OCI-M2 (cell line): ENCODE results near the gene GFRA4.

ENCODE experiments used
- DNase-seq: peaks from one replicate; lab custom pipeline; 2025; ENCODE audit not compliant: unreplicated experiment; lab: John Stamatoyannopoulos, UW

Gene GFRA4, protein sequence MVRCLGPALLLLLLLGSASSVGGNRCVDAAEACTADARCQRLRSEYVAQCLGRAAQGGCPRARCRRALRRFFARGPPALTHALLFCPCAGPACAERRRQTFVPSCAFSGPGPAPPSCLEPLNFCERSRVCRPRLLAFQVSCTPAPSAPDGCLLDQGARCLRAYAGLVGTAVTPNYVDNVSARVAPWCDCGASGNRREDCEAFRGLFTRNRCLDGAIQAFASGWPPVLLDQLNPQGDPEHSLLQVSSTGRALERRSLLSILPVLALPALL

DNA sequence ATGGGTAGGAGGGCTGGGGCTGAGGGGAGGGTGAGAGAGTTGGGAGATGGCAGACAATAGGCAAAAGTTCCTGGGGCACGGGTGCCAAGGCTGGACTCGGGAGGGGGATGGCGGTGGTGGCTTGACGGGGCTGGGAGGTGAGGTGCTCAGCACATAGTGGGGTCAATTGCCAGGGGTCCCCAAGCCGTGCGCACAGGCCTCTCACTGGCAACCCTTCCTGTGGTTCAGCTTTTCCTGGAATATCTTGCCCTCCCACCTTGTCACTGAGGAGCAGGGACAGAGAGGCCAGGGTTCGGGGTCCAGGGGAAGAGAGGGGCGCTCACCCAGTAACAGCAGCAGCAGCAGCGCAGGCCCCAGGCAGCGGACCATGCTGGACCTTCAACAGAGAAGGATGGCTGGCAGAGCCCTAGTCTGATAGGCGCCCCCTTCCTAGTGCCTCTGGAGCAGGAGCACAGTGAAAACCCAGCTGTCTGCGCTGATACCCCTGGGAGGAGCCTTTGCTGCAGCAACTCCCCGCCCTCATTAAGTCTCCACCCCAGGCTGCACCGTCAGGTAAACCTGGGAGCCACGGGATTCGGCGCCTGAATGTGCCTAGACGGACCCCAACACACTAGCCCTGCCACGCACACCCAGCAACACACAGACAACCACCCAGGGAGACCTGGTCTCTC, at the start of gene GFRA4:
TSS of gene GFRA4 (minus strand) at position 369 of the 671 bp plus-strand sequence. CDS start at position 369, 0 bp downstream.
- no peak for DNase-seq

DNA sequence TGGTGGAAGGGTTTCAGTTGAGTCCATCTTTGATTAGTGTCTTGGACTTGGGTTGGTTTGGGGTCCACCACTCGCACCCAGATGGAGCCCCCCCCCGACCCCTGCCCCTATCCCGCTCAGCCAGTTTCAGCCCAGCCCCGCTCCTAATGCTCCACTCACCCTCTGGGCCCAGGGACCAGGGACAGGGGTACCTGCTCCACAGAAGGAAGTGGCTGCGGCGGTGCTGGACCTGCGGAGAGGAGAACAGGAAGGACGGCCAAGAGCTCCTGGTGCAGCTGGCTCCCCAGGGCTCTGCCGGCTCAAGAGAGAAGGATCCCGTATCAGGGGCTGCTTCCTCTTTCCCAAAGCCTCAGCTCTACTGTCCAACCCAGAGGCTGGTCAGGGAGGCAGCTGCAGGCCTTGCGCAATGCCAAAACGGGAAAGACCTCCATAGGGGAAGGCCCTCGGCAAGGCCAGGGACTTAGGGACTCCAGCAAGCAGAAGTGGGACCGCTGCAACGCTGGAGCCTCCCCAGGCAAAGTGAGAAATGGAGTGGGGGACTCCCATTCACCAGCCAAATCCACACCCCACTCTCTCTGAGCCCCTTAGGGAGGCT, 49.2 kb upstream of the GFRA4 start, which contains the start of gene SIGLEC1:
TSS of gene SIGLEC1 (minus strand) at position 322 of the 595 bp plus-strand sequence. CDS start 5,472 bp downstream, outside the sequence.
- no peak for DNase-seq

DNA sequence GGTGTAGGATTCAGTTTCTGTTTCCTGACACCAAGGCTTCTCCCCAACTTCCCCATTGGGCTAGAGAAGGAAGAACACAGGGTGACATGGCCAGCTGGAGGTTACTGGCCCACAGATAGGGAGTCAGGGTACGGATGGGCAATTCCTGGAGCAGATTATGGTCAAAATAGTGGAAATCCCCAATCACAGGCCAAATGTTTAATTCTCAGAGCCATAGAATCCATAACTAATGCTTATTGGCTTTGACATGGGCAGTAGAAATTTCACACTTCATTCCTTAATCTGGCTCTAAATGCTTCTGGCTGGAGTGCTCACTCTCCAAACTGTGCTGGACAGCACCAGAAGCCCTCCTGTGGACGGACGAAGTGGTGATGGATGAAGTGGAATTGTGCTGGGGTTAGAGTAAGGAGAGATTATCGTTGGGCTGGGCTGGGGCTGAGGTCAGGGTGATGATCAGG, 48.3 kb upstream of the GFRA4 start:
- DNase-seq, result no peak

DNA sequence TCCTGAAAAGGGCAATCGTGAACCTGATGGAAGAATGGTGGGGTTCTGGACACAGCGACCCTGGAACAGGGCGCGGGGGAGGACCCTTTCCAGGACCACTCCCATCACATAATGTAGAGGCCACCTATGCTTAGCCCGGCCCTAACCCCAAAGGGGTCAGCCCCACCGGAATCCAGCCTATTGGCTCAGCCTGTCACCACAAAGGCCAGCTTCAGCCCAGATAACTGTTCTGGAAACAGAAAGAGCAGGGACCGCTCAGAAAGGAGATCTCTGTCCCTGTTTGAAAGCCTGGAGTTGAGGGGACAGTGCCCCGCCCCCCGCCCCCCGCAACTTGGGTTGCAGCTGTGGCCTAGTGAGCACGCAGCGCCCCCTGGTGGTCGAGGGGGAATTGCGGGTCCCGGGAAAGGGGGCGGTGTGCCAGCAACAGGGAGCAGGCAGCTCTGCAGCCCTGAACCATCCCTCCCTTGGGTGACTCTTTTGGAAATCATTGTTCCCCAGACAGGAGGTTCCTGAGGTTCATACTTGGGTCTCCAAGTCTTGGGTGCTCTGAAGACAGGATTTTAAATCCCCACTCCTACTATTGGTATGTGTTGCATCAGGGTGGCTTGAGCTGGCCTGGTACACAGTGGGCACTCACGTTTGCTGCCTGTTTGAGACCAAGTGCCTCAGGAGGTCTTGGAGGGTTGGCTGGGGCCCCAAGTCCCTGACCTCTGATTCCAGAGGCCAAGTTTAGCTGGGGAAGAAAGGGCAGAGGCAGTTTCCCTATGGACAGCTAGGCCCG, 47.7 kb upstream of the GFRA4 start:
- DNase-seq, result peak; percentile 30

DNA sequence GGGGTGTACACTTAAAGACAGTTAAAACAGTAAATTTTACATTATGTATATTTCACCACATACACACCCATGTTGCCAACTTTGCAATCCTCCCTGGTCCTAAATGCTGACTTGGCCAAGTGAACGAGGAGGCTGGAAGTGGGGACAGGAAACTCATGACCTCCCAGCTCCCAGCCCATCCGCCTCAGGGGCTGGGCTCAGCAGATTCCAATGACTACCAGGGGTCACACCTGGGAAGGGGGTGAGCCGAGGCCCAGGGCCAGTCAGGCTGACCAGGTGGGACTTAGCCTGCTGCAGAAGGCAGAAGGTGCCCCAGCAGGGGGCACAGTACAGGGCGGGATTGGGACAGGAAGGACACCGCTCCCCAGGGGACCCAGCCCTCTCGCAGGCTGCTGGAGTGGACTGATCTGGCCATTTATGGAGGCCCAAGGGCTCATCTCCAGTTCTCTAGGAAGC, 46.8 kb upstream of the GFRA4 start:
- DNase-seq, result no peak

DNA sequence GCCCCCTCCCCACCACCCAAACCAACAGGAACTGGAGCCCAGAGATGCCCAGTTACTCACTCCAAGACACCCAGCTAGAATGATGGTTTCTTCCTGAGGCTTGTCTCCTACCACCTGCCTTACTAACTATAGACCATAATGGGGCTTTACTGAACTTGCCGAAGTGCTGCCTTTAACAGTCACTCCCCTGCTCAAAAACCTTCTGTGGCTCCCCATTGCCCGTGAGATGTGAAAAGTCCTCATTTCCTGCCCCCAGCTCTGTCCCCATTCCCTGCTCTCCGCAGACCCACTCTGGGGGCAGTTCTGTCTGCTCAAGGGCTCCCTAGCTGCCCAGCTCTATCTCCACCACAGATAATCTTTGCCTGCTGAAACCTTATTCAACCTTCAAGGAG, 44.3 kb upstream of the GFRA4 start:
- DNase-seq, result no peak

DNA sequence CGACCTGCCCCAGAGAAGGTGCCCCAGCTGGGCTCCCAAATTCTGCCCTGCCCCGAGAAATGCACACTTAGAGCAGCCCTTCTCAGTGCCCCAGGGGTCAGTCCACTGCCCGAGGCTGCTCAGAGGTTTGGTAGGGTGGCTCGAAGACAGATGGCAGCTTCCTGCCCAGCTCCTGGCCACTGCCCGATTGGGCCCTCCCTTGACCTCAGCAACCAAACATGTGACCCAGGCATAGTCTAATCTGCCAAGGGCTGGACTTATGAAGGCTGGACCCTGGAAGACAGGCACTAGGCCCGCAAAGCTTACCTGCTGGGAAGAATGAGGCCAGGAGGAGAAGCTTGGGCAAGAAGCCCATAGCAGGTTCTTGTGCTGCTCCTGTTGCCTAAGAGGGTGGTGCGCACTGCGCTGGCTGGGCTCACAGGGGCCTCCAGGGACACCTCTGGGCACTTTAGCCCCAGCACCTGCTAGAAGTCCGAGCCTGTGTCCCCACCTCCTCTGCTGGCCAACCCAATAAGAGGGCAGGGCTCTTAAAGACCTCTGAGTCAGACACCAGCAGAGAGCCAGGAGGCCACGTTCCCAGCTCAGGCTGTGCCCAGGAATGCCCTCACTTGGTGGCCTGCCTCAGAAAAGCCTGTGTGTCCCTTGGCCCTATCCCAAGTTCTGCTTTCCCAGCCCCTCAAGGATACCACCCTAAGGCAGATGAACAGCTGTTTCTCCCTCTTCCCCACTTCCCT, 43.7 kb upstream of the GFRA4 start:
- DNase-seq, result no peak

DNA sequence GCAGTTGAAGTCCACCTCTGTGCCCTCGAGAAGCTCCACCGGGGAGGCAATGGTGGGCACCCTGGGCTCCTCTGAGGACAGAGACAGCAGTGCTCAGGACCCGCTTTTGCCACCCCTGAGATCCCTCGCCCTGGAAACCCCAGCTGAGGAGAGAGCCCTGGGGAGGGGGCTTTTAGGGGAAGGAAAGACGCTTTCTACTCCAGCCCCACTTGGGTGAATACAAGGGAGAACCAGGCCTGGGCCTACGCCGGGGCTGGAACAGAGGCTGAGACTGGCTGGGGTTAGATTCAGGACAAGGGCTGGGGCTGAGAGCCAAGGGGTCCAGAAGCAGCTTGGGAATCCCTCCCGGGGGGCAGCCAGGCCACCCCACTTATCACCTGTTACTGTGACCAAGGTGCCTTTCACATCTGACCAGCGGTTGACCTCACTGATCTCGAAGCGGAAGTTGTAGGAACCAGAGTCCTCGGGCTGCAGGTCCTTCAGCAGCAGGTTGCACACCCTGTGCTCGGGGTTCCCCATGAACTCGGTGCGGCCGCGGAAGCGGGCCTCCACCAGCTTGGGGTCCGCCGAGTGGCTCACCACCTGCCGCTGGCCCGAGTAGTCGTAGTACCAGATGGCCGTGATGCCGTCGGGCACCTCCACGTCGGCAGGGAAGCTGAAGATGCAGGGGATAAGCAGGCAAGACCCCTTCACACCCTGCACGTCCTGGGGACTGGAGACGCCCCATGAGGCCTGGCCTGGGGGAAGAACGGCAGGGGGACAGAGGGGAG, 43.0 kb upstream of the GFRA4 start:
- no peak for DNase-seq

DNA sequence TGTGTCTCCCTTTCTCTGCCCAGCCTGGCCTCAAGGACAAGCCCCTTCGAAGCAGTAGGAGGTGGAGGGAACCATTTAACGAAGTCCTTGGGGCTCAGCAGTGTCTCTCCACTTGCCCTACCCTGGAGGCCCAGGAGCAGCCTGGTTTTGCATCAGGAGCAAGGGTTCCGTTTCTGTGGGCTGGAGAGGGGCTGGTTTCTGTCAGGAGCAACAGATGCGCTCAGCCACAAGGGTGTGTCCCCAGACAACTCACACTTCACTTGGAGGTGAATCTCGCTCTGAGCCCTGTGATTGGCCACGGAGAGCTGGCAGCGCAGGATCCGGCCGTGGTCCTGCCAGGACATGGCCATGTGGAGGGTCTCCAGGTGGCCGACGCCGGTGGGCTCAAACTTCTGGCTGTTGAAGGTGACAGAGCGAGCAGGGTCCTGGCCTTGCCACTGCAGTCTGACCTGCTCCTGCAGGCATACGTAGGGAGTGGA, 42.3 kb upstream of the GFRA4 start:
- no peak for DNase-seq

DNA sequence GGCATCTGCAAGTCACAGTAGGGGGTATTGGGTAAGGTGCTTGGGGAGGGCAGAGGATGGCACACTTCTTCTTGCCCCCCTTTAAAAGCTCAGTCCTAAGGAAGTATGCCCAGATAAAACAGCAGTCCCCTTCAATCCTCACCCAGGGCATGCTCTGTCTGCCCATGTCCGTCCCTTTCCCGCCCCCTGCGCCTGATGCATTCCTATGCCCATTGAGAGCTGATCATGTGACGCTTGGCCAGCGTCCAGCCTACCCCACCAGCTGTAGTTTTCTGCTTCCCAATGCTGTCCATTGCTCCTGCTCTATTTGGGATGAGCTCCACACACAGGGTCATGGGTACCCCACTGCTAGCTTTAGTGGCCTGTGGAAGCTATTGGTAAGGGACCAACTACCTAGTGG, 40.9 kb upstream of the GFRA4 start:
- no peak for DNase-seq

DNA sequence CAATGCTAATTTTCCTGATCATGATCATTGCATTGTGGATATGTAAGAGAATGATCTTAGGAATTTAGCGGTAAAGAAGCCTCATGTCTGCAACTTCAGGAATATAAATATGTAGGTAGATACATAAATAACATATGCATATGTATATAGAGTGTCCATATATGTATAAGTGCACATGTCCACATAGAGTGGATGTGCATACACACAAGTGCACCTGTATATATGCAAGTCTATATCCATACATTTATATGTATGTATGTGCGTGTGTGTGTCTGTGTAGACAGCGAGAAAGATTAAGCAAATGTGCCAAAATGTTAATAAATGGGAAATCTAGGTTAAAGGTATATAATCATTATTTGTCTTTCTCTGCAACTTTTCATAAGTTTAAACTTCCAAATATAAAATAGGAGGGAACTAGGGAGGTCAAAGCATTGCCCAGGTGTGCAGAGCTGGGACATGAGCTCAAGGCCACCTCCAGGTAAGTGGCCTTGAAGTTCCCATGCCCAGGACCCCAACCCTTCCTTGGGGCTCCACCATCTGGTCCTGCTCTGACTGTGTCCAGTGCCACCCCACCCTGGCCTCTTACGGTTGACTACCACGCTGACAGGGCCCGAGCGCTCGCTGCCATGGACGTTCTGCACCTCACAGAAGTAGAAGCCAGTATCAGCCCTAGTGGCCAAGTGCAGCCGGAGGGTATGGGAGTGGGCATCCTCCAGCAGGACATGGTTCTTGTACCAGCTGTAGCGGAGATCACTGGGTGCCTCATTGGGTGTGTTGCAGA, 39.6 kb upstream of the GFRA4 start:
- DNase-seq, result no peak

DNA sequence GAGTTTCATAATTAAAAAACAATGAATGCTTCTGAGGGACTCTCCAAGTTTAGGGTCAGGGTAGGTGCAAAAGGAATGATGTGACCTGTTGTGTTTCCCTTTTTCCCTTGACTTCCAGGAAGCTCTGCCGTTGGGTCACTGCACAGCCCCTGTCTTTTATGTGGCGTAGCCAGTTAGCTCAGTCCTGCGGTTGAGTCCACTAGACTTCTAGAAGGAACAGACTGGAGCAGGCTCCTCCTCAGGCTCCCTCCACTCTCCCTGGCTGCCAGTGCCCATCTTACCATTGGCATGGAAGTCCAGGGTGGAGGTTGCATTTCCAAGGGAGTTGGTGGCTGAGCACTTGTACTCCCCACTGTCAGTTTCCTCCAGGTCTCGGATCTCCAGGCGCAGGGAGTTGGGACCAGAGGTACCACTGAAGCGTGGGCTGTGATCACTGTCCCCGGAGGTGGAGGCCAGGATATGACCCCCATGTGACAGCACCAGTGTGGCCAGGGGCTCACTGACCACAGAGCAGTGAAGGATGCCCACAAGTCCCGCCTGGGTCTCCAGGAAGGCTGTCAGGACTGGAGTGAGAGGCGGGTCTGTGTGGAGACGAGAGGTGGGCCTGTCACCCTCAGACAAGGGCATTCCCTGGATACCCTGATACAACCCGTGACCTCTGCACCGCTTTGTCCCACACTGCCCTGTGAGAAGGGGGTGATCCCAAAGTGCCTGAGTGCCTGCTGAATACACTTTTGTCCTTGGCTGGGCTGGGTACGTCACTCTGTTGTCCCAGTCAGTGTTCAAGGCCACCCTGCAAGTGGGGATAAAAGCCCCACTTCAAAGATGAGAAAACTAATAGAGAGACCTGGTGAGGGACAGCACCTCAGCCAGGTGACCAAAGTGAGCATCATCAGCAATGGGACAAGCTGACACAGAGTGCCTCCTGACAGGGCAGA, 38.1 kb upstream of the GFRA4 start:
- DNase-seq, result no peak

DNA sequence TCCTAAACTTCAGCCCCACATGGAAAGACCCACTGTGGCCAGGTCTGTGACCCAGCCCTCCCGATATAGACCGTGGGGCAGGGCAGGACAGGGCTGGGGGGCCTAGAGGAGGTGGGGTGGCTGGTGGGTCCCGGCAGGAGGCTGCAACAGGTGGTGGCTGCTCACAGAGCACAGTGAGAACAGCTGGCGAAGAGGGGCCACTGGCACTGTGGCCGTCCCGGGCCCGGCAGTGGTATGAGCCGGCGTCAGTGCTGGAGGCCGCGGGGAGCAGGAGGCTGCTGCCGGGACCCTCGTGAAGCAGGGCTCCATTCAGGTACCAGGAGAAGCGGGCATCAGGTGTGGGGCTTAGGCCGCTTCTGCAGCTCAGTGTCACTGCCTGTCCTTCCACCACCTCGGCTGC, 35.8 kb upstream of the GFRA4 start:
- DNase-seq, result no peak

DNA sequence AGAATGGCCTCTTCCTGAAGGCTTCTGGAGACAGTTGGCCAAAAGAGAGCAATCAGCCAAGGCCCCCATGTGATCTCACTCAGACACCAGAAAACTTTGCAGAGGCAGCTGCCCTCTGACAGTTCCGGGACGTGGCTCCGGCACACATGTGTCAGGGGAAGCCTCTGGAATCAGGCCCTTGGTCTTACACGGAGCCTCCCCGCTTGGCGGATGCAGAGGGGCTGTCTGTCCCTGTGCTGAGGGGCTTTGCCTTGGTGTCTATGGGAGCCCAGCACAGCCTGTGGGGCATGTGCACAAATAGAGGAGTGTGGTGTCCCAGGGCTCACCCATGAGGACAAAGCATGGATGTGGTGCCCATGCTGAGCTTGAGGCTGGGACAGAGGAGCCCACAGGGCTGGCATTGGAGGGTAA, 35.4 kb upstream of the GFRA4 start:
- DNase-seq, result no peak

DNA sequence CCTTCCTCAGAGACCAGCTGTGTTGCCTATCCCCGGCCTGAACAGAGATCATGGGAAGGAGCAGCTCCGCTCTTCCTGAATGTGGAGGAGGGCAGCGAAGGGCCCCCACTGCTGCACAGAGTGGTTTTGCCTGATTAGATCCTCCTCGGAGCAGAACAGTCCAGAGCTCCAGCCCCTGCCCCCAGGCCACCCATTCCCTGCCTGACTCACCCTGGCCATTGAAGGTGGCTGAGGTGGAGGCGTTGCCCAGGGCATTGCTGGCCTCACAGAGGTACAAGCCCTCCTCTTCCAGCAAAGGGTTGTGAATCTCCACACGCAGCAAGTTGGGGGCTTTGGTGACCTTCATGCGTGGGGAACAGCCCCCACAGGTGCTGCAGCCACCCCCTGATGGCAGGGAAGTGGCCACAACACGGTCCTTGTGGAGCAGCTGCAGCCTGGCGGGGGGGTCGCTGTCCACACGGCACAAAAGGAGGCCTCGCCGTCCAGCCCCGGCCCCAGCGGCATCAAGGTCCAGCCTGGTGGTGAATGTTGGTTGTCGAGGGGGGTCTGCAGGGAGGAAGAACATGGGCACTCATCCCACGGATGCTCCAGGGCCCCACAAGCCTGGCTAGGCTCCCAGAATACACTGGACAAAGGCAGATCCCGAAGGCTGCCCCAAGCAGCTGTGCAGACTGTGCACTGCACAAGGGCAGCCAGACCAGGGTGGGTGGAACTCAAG, 34.5 kb upstream of the GFRA4 start:
- DNase-seq, result no peak

DNA sequence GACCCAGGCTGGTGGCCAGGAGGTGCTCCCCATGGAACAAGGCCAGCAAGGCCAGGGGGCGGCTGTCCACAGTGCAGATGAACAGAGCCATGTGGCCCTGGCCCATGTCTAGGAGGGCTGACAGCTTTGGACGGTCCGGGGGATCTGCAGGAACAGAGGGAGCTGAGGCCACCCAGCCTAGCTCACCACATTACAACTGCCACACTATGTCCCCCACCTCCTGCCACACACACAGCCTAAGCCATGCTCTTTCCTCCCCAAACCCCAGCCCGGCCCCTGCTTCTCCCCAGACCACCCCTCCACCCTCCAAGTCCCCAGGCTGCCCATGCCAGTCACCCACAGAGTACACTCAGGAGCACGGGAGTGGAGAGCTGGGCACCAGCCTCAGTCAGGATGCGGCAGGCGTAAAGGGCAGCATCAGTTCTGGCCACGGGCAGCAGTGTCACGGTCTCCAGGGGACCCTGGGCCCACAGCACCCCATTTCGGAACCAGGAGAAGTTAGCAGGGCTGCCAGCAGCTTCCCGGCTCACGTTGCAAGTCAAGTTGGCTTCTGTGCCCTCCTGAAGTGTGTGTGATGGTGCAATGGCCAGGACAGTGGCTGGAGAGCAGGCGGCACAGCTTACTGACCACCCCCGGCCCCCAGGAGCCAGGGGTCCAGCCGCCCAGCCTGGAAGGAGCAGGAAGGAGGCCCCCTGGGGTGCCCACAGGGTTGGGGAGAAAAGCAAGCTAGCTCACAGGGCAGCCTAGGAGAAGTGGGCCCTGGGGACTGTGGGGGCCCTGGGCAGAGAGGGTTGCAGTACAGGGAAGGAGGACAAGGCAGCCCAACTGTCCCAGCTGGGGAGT, 33.8 kb upstream of the GFRA4 start:
- no peak for DNase-seq
